Liver (tissue), 3 donors: Measurements from ENCODE around the gene ATG16L1.

Source experiments
- ATF3 ChIP-seq: IDR thresholded peaks from 2 replicates; pipeline ENCODE4 v1.6.1; 2016; ENCODE audit warnings: antibody characterized with exemption
- CTCF ChIP-seq: fragments of 150-350 bp; IDR thresholded peaks from 2 replicates; pipeline ENCODE4 v1.5.1; 2017; ENCODE audit warnings: improper control_type of control experiment, low read depth, low read length; ENCODE audit not compliant: missing input control
- EGR1 ChIP-seq, 2 donors: IDR thresholded peaks; 2 replicates each; pipeline ENCODE4 v1.6.1; 2016 to 2018; ENCODE audit warnings: antibody characterized with exemption in 2 of 2, low read depth in 2 of 2
- FOXA1 ChIP-seq: IDR thresholded peaks from 2 replicates; pipeline ENCODE4 v1.6.1; 2016; ENCODE audit warnings: antibody characterized with exemption
- GABPA ChIP-seq, 2 donors: IDR thresholded peaks in 1 of 2; conservative IDR thresholded peaks in 1 of 2; 2 replicates each; pipeline ENCODE4 v1.6.1; 2016; ENCODE audit warnings: antibody characterized with exemption in 2 of 2, mild to moderate bottlenecking in 1 of 2, moderate library complexity in 1 of 2
- JUND ChIP-seq, 2 donors: IDR thresholded peaks; 2 replicates each; pipeline ENCODE4 v1.6.1; 2016; ENCODE audit warnings: antibody characterized with exemption in 2 of 2
- MAX ChIP-seq: IDR thresholded peaks from 2 replicates; pipeline ENCODE4 v1.6.1; 2016; ENCODE audit warnings: antibody characterized with exemption
- RAD21 ChIP-seq, 2 donors: IDR thresholded peaks; 2 replicates each; pipeline ENCODE4 v1.6.1; 2016; ENCODE audit warnings: antibody characterized with exemption in 2 of 2, mild to moderate bottlenecking in 2 of 2
- REST ChIP-seq: IDR thresholded peaks from 2 replicates; pipeline ENCODE4 v1.6.1; 2016; ENCODE audit warnings: antibody characterized with exemption, mild to moderate bottlenecking
- RXRA ChIP-seq, 2 donors: IDR thresholded peaks; 2 replicates each; pipeline ENCODE4 v1.6.1; 2017 to 2018; ENCODE audit warnings: antibody characterized with exemption in 2 of 2, mild to moderate bottlenecking in 1 of 2
- SP1 ChIP-seq: IDR thresholded peaks from 2 replicates; pipeline ENCODE4 v1.6.1; 2018; ENCODE audit warnings: antibody characterized with exemption, mild to moderate bottlenecking
- TAF1 ChIP-seq: conservative IDR thresholded peaks from 2 replicates; pipeline ENCODE4 v1.6.1; 2016; ENCODE audit warnings: antibody characterized with exemption, mild to moderate bottlenecking
- ZBTB33 ChIP-seq: IDR thresholded peaks from 2 replicates; pipeline ENCODE4 v1.6.1; 2016; ENCODE audit warnings: antibody characterized with exemption
- donor health status: healthy.
- donor health status: healthy.

GRCh38 chr2:233297076-233297475 lies 45.6 kb downstream of the ATG16L1 start:
- TF ChIP-seq RAD21 (IDR thresholded peaks at IDR 0.05) (no peak), ATF3 (no peak), CTCF (no peak), EGR1 (IDR thresholded peaks at IDR 0.05; ENCODE audit: low read depth in 2 of 2) (no peak), JUND (IDR thresholded peaks at IDR 0.05) (no peak), TAF1 (no peak), FOXA1 (no peak), MAX (no peak), ZBTB33 (no peak), SP1 (no peak), RXRA (IDR thresholded peaks at IDR 0.05) (no peak), REST (no peak), GABPA (IDR thresholded peaks at IDR 0.05 in 1 of 2, conservative IDR thresholded peaks at IDR 0.05 in 1 of 2) (no peak)
